Natural killer cell (primary cell): ENCODE data around the gene DNAH6. TPM values are rescaled to one million over a fixed set of nuclear protein-coding genes. Genes with fewer than 3 reads are reported as not detected.

Experiments
- ATAC-seq, 3 donors: fragments of 150-1000 bp in 2 of 3; fragments of 200-7000 bp in 1 of 3; cut with Tn5 transposase; 1 replicate in 1 of 3; 2 replicates in 2 of 3; pipeline ENCODE4 v1.10.0; 2021; ENCODE audit warnings: mild to moderate bottlenecking in 2 of 3, moderate library complexity in 2 of 3
- DNase-seq, 2 donors: peaks; one replicate each; pipeline versions ENCODE4 v3.0.0 to v3.0.0-alpha.2; 2013 to 2021; ENCODE audit warnings: mixed read lengths in 1 of 2
- H3K27ac ChIP-seq: one replicate; pipeline ENCODE4 v1.5.1; 2013; ENCODE audit warnings: mild to moderate bottlenecking, low read length
- H3K27me3 ChIP-seq: one replicate; pipeline ENCODE4 v1.6.1; 2013; ENCODE audit warnings: low read length; ENCODE audit not compliant: control insufficient read depth, insufficient read depth
- H3K36me3 ChIP-seq: one replicate; pipeline ENCODE4 v1.6.1; 2013; ENCODE audit warnings: low read length; ENCODE audit not compliant: control insufficient read depth, insufficient read depth
- H3K4me1 ChIP-seq: one replicate; pipeline ENCODE4 v1.6.1; 2013; ENCODE audit warnings: low read length; ENCODE audit not compliant: control insufficient read depth, insufficient read depth
- H3K4me3 ChIP-seq: one replicate; pipeline ENCODE4 v1.5.1; 2013; ENCODE audit warnings: low read length
- H3K9me3 ChIP-seq: one replicate; pipeline ENCODE4 v1.6.1; 2013; ENCODE audit warnings: low read length; ENCODE audit not compliant: control insufficient read depth, insufficient read depth
- H3K27ac Mint-ChIP-seq, 2 donors: one replicate each; pipeline ENCODE4 v1.8.0; 2022; ENCODE audit warnings: mild to moderate bottlenecking in 2 of 2, mixed read lengths in 2 of 2, moderate library complexity in 1 of 2
- H3K27me3 Mint-ChIP-seq, 2 donors: one replicate each; pipeline ENCODE4 v1.8.0; 2022; ENCODE audit warnings: low read depth in 2 of 2, mixed read lengths in 2 of 2
- H3K36me3 Mint-ChIP-seq: one replicate; pipeline ENCODE4 v1.8.0; 2022; ENCODE audit warnings: mixed read lengths
- H3K4me1 Mint-ChIP-seq, 2 donors: one replicate each; pipeline ENCODE4 v1.8.0; 2022; ENCODE audit warnings: mixed read lengths in 2 of 2
- H3K4me3 Mint-ChIP-seq: one replicate; pipeline ENCODE4 v1.8.0; 2022; ENCODE audit warnings: mild to moderate bottlenecking, moderate library complexity, mixed read lengths
- H3K9me3 Mint-ChIP-seq, 2 donors: one replicate each; pipeline ENCODE4 v1.8.0; 2022; ENCODE audit warnings: mixed read lengths in 2 of 2
- CTCF ChIP-seq: fragments of 200-600 bp; IDR thresholded peaks from one replicate; pipeline ENCODE4 v1.8.0; 2022; ENCODE audit warnings: antibody characterized with exemption
- WGBS: methylation state at CpG from one replicate; pipeline ENCODE4 v1.1.7; 2013; ENCODE audit warnings: missing lambda C conversion rate; ENCODE audit not compliant: insufficient coverage; 5-methylcytosine and 5-hydroxymethylcytosine counted together
- intact Hi-C: fragments of 100-400 bp; cut with micrococcal nuclease; formaldehyde crosslinking; loops from one replicate; pipeline ENCODE4 v1.14.2; 2022
- total RNA-seq, 4 donors: library from RNA; stranded (reverse); fragments of 120-200 nt in 1 of 4; gene quantifications; one replicate each; pipeline versions ENCODE4 v1.2.3 to v1.2.4, GENCODE V29; 2013 to 2022

The DNAH6 gene
- total RNA-seq, 3 donors from 2014 or later (not counting 1 experiment from before 2014, with no cell fraction given), result 0.05 to 0.60 (median 0.32) TPM

- Mint-ChIP-seq H3K9me3 (peaks cover 11 to 24% of the 10 kb centered on the region in 2 donors), H3K27ac (no peak overlapping the region), H3K4me1 (peaks cover 25 to 26% of the 10 kb centered on the region in 2 donors), H3K36me3 (peaks cover 38% of the 10 kb centered on the region), H3K4me3 (no peak overlapping the region), H3K27me3 (no peaks in the 10 kb centered on the region)
- ATAC-seq (no peak), DNase-seq (no peak)
- Histone ChIP-seq H3K27ac (no peak overlapping the region), H3K4me3 (no peak overlapping the region), H3K27me3 (no peaks in the 10 kb centered on the region), H3K36me3 (no peaks in the 10 kb centered on the region), H3K9me3 (peaks cover 1% of the 10 kb centered on the region), H3K4me1 (peaks cover 1% of the 10 kb centered on the region)
- WGBS, result no CpG with 5 or more reads among the region's 1 CpG
- intact Hi-C loops, result no loop called here
- no peak for TF ChIP-seq CTCF
Measured at GRCh38 chr2:84776011-84776410, 259.7 kb downstream of the DNAH6 start.

GRCh38 chr2:84778911-84779690, 262.8 kb downstream of the DNAH6 start:
- ATAC-seq, result no peak
- no peaks in the 10 kb centered on the region for H3K27me3 Mint-ChIP-seq
- peaks cover 6 to 11% of the 10 kb centered on the region in 2 donors for H3K9me3 Mint-ChIP-seq
- DNase-seq, result peak in 1 of 2 donors; percentile 25
- intact Hi-C loops, result no loop called here
- peaks cover 54 to 57% of the 10 kb centered on the region in 2 donors for H3K4me1 Mint-ChIP-seq
- H3K36me3 Mint-ChIP-seq, result peaks cover 19% of the 10 kb centered on the region
- no peak overlapping the region for H3K4me3 Mint-ChIP-seq
- TF ChIP-seq CTCF, result no peak
- Histone ChIP-seq H3K4me1 (peaks cover 21% of the 10 kb centered on the region), H3K27me3 (no peaks in the 10 kb centered on the region), H3K4me3 (no peak overlapping the region), H3K27ac (no peak overlapping the region), H3K9me3 (no peaks in the 10 kb centered on the region), H3K36me3 (no peaks in the 10 kb centered on the region)
- WGBS, result no CpG with 5 or more reads among the region's 1 CpG
- H3K27ac Mint-ChIP-seq, result peak overlapping the region; percentile 42 to 95

GRCh38 chr2:84779781-84780180, 263.5 kb downstream of the DNAH6 start:
- H3K4me1 Mint-ChIP-seq, result peaks cover 61 to 64% of the 10 kb centered on the region in 2 donors
- intact Hi-C loops, result loop anchor here (5.0 to 10.0 kb wide), 4 partner anchors 105 to 262 kb away; partner anchors contain the start of genes DNAH6, TMSB10 and TRABD2A
- H3K4me3 Mint-ChIP-seq, result no peak overlapping the region
- H3K27me3 Mint-ChIP-seq, result no peaks in the 10 kb centered on the region
- ATAC-seq, result no peak
- Histone ChIP-seq H3K9me3 (no peaks in the 10 kb centered on the region), H3K27ac (no peak overlapping the region), H3K36me3 (no peaks in the 10 kb centered on the region), H3K27me3 (no peaks in the 10 kb centered on the region), H3K4me3 (no peak overlapping the region), H3K4me1 (peaks cover 23% of the 10 kb centered on the region)
- peaks cover 6% of the 10 kb centered on the region in 2 donors for H3K9me3 Mint-ChIP-seq
- DNase-seq, result no peak
- peak overlapping the region; percentile 42 to 95 for H3K27ac Mint-ChIP-seq
- peaks cover 13% of the 10 kb centered on the region for H3K36me3 Mint-ChIP-seq
- no peak for TF ChIP-seq CTCF
- 100% methylated on average over 3 of the region's 3 CpGs for WGBS
